ENCODE results near the gene GLMN.

GLMN gene

DNA sequence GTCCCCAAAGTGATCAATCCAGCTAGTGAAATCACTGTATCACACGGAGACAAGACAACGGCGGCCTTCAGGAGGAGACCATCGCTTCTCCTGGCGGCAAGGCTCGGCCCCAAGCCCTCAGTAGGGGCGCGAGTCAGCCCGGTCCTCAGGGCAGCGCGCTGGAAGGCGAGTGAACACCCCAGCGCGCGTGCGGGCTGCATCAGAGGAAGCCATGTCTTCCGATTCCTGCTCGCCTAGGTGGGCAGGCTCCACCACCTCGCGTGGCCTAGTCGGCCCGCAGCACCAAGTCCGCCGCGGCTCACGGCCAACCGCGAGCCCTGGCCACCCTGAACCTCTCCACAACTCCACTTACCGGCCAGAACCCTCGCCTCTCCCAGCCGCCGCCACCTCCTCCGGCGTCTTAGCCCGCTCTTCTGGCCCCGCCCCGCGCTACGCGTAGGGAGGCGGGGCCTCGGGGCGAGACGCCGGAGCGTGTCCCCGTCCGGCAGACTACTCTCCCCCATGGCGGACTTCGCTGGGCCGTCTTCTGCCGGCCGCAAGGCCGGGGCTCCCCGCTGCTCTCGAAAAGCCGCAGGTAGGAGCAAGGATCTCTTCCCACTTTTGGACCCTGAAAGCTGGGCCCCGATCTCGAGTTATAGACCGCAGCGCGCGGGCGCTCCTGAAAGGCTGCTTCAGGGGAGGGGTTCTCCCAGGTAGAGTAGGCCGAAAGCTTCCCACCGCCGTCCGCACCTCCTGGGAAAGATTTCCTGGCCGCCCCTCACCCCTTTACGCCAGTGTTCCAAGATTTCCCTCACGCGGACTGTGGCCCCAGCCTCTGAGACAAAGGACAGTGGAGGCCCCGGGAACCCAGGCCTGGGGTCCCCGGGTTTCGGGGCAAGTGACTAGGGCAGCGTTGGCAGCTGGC lies at the start of gene GLMN, which contains the start of gene RPAP2:
GLMN (minus strand) TSS at position 415 of the 904 bp plus-strand sequence. CDS start 988 bp downstream, outside the sequence.
RPAP2 (plus strand) TSS at position 487 of the 904 bp plus-strand sequence; CDS start at position 502, 15 bp downstream.
- H3K4me3 ChIP-seq (ENCODE audit: low read depth, low read length): peak within 1 kb of the TSS; percentile 95
- DNase-seq (ENCODE audit: low read depth): peak; percentile 92
- peak; percentile 88 for TF ChIP-seq POLR2A (IDR thresholded peaks at IDR 0.05; ENCODE audit: extremely low read depth, insufficient read length)
- TF ChIP-seq, protein P1, sequence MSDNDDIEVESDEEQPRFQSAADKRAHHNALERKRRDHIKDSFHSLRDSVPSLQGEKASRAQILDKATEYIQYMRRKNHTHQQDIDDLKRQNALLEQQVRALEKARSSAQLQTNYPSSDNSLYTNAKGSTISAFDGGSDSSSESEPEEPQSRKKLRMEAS (IDR thresholded peaks at IDR 0.05; ENCODE audit: low read depth, low read length): peak; percentile 57; the same call in 1 of the 2 replicates
- peak; percentile 73 for TF ChIP-seq MYC (IDR thresholded peaks at IDR 0.05; ENCODE audit: low read depth, low read length)
- TF ChIP-seq, protein P2, sequence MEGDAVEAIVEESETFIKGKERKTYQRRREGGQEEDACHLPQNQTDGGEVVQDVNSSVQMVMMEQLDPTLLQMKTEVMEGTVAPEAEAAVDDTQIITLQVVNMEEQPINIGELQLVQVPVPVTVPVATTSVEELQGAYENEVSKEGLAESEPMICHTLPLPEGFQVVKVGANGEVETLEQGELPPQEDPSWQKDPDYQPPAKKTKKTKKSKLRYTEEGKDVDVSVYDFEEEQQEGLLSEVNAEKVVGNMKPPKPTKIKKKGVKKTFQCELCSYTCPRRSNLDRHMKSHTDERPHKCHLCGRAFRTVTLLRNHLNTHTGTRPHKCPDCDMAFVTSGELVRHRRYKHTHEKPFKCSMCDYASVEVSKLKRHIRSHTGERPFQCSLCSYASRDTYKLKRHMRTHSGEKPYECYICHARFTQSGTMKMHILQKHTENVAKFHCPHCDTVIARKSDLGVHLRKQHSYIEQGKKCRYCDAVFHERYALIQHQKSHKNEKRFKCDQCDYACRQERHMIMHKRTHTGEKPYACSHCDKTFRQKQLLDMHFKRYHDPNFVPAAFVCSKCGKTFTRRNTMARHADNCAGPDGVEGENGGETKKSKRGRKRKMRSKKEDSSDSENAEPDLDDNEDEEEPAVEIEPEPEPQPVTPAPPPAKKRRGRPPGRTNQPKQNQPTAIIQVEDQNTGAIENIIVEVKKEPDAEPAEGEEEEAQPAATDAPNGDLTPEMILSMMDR (IDR thresholded peaks at IDR 0.05; ENCODE audit: low read depth, low read length): no peak

GRCh38 chr1:92346866-92347640 lies 48.3 kb upstream of the GLMN start:
- no peak for TF ChIP-seq MYC (IDR thresholded peaks at IDR 0.05; ENCODE audit: low read depth, low read length)
- TF ChIP-seq, protein P1 (IDR thresholded peaks at IDR 0.05; ENCODE audit: low read depth, low read length): no peak
- TF ChIP-seq, protein P2 (IDR thresholded peaks at IDR 0.05; ENCODE audit: low read depth, low read length): no peak
- no peak for TF ChIP-seq POLR2A (IDR thresholded peaks at IDR 0.05; ENCODE audit: extremely low read depth, insufficient read length)
- no peak overlapping the region for H3K4me3 ChIP-seq (ENCODE audit: low read depth, low read length)
- DNase-seq (ENCODE audit: low read depth): no peak

DNA sequence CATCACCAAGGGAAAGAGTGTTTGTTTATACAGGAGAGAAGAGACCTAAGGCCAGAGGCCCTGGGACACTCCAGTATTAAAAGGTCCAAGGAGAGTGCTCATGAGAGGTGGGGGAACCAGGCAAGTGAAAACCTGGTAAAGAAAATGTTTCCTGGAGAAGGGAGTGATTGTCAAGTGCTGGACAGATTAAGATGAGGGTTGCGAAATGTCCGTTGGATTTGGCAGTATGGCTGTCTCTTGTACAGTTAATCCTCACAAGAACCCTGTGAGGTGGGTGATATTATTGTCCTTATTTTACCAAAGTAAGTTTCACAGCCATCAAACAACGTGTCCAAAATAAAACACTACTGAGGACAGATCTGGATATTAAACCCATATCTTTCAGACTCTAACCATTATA lies 44.3 kb upstream of the GLMN start:
- peak; percentile 36 for DNase-seq (ENCODE audit: low read depth)
- no peak overlapping the region for H3K4me3 ChIP-seq (ENCODE audit: low read depth, low read length)
- no peak for TF ChIP-seq POLR2A (IDR thresholded peaks at IDR 0.05; ENCODE audit: extremely low read depth, insufficient read length)
- no peak for TF ChIP-seq MYC (IDR thresholded peaks at IDR 0.05; ENCODE audit: low read depth, low read length)
- TF ChIP-seq, protein P1 (IDR thresholded peaks at IDR 0.05; ENCODE audit: low read depth, low read length): no peak
- TF ChIP-seq, protein P2 (IDR thresholded peaks at IDR 0.05; ENCODE audit: low read depth, low read length): no peak

GRCh38 chr1:92342401-92342800 lies 43.6 kb upstream of the GLMN start:
- no peak overlapping the region for H3K4me3 ChIP-seq (ENCODE audit: low read depth, low read length)
- no peak for DNase-seq (ENCODE audit: low read depth)
- TF ChIP-seq, protein P1 (IDR thresholded peaks at IDR 0.05; ENCODE audit: low read depth, low read length): no peak
- TF ChIP-seq, protein P2 (IDR thresholded peaks at IDR 0.05; ENCODE audit: low read depth, low read length): no peak
- TF ChIP-seq POLR2A (IDR thresholded peaks at IDR 0.05; ENCODE audit: extremely low read depth, insufficient read length) (no peak), MYC (IDR thresholded peaks at IDR 0.05; ENCODE audit: low read depth, low read length) (no peak)

GRCh38 chr1:92340154-92340553 lies 41.4 kb upstream of the GLMN start:
- TF ChIP-seq, protein P2 (IDR thresholded peaks at IDR 0.05; ENCODE audit: low read depth, low read length): no peak
- TF ChIP-seq POLR2A (IDR thresholded peaks at IDR 0.05; ENCODE audit: extremely low read depth, insufficient read length) (no peak), MYC (IDR thresholded peaks at IDR 0.05; ENCODE audit: low read depth, low read length) (no peak)
- TF ChIP-seq, protein P1 (IDR thresholded peaks at IDR 0.05; ENCODE audit: low read depth, low read length): no peak
- H3K4me3 ChIP-seq (ENCODE audit: low read depth, low read length): no peak overlapping the region
- DNase-seq (ENCODE audit: low read depth): no peak
